ENCODE results near the gene DHX58. TPM values are rescaled to one million over a fixed set of nuclear protein-coding genes. Genes with fewer than 3 reads are reported as not detected.

Gene DHX58
- total RNA-seq, 1 experiment from 2014 or later, result 7.8 TPM

DNA sequence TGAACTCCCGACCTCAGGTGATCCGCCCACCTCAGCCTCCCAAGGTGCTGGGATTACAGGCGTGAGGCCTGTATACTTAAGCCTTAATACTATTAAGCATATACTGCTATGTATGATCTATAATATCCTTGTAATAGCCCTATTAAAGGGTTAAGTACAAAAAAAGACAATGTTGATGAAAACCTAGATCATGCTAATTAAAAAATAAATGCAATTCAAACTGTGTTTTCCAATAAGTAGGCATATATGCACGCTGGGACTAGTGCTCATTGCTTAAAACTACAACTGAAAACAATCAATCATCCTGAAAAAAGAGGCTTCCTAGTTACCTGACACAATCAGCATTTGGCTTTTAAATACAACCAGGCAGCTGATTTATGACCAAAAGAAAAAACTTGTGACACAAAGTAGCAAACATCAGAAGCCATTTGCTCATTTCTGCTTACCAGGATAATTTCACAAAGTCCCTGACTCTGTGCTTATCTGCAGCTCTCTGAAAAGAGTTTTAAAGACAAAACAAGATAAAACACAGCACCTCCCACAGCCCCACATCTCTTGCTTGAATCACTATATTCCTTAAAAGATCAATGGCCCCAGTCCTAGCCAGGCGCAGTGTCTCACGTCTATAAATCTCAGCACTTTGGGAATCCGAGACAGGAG lies 25.3 kb downstream of the DHX58 start:
- no peak for DNase-seq (ENCODE audit: low spot score)

DNA sequence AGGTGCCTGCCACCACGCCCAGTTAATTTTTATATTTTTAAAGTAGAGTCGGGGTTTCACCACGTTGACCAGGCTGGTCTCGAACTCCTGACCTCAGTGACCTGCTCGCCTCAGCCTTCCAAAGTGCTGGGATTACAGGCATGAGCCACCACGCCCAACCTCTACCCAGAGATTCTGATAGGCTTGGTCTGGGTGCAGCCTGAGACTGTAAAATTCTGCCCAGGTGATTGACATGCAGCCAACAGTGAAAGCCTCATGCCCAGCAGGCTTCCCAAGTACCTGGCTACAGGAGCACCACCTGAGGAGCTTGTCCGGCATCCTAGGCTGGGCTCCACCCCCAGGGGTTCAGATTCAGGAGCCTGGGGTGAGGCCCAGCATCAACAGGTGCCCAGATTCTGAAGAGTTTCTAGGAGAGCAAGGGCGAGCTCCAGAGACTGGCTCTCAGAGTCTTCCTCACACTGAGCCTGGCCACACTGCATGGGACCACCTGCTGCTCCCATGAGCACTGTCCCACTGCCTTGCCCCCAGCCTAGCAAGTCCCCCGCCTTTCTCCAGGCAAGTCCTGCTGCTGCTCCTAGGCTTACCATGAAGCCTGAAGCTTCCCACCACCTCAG lies 30.9 kb downstream of the DHX58 start:
- DNase-seq (ENCODE audit: low spot score), result no peak

DNA sequence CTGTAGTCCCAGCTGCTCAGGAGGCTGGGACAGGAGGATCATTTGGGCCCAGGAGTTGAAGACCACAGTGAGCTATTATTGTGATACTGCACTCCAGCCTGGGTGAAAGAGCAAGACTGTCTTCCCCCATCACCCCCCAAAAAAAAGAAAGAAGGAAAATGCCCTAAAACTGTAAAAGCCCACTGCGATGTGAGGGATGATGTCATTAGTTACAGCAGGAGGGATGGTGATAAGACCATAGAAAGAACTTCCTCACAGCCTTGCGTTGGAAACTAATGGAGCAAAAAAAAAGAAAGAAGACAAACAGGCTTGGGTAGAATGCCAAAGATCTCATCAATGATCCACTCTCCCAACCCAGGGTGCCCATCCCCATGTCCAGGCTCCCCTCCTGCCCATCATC lies 33.0 kb downstream of the DHX58 start:
- no peak for DNase-seq (ENCODE audit: low spot score)

DNA sequence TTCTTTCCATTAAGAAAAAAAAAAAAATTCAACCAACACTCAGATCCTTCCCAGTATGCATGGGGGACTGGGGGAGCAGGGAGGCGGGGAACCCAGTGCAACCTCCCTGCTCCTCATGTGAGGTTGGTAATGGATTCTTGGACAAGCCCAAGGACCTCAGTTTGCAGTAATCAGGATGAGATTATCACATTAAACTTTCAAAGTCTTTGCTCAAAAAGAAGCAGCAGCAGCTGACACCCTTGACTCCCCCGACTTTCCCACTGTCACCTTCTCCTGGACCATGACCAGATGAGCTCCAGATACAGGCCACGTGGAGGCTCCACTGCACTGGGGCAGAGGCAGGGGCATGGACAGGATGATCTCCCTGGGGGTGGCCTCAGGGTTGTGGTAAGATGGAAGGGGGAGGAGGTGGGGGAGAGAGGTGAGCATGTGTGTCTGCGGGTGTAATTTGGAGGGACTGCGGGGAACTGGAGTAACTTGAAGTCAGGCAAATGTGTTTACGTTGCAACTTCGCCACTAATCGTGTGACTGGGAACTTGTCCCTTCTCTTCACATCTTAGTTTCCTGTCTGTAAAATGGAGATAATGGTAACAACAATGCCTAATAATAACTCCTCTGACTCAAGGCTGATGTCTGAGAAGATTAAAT lies 34.0 kb downstream of the DHX58 start:
- no peak for DNase-seq (ENCODE audit: low spot score)

DNA sequence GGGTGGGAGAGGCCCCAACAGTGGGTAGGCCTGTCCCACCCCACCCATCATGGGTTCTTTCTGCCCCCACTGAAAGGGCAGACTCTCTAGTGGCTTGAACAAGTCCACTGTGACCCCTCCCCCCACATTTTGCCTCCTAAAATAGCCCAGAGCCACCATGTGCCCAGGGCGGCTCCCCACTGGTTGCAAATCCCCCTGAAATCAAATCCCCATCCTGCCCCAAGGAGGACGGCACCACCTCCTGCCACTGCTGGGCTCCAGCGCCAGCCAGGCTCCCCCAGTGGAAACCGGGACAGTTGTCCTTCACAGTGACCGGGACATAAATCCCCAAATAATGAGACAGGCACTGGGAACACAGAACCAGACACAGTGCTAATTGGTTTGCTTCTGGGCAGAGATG lies 34.8 kb downstream of the DHX58 start:
- DNase-seq (ENCODE audit: low spot score), result no peak

DNA sequence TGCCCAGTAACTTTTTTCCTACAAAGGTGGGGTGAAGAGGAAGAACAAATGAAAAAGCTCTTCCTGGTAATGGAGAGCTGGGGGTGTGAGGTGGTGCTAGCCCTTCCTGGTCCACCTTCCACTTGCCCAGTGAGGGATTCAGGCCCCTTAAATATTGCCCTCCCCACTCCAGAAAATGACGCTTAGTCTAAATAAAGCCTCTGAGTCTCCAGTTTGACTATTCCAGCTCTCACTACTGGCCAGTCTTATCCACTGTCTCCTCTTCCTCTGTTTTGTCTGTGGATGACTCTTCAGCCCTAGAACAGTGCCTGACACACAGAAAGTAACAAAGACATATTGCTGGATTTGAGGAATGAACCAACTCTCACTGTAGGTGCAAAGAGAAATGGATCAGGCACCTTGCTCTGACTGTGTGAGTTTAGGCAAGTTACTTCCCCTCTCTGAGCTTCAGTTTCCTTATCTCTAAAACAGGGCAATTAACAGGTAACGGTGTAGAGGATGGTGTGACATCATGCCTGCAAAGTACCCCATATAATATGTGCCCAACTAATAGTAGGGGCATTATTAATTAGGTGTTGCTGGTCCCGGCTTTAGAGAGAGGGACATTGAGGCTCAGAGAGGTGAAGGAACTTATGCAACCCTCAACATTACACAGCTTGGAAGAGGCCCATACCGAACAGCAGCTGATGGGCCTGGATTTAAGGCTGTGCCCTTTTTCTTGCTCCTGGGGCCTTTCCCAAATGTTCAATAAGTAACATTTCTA lies 35.5 kb downstream of the DHX58 start:
- no peak for DNase-seq (ENCODE audit: low spot score)

DNA sequence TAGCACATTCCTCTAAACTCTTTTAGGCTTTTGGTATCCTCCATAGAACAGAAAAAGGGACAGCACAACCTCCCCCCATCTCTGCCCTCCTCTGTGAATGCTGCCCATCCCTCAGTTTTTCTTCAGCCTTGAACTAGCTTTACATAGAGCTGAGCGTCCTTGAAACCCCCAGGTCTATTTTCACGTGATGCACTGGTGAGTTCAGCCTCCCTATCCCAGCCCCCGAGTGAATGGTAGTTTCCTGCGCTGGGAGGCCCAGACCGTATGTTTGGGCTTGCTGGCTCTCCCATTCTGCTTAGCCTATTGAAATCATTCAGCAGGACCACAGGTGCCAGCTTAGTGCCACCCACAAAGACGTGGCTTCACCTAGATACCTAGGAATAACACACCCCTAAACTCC lies 36.7 kb downstream of the DHX58 start:
- DNase-seq (ENCODE audit: low spot score), result no peak

DNA sequence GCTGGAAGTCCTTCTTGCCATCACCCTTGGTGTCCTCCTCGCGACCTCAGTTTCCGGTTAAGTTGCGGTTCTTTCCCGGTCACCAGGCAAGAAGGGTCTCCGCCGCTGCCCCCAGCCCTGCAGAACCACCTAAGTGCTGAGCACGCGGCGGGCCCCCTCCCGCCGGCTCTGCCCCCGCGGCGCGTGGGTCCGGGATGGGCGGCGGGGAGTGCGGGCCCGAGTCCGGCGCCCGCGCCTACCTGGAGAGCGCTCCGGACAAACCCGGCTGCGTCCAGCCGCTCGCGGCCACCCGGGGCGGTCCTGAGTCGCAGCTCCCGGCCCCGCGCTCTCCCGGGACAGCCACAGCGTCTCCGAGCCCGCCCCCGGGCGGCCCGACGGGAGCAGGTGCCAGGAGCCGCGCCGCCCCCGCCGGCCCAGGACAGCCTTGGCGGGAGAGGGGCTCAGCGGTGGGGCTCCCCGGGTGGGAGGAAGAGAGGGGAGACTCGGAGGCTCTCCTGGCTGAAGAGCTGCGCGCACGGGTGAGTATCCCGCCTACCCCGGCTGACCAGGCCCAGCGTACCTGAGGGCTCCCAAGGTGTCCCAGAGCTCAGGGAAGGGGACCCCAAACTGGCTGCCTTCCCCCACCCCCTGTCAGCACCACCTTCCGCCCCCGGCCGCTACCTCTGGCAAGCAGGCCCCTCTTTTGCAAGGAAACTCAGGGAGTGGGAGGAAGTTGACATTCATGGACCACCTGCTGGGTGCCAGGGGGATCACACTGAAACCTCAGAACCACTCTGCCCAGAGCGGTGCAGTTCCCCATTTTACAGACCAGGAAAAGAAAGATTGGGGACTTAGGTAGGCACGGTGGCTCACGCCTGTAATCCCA lies 40.0 kb downstream of the DHX58 start:
- DNase-seq (ENCODE audit: low spot score), result no peak

DNA sequence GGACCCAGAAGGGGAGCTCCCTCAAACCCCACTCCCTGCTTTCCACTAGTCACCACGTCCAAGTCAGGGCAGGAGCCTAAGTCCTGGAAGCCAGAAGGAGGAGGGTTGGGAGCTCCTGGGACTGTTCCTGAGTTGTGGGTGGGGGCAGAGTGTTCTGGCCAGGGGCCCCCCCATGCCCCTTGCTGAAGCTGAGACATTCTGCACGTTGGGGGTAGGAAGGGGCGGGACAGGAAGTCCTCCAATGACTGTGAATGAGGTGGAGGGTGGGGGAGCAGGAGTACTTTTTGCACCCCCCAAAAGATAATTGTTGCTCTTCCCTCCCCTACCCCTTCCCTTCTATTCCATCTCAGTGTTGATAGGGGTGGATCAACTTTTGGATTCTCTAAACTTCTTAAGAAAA lies 40.7 kb downstream of the DHX58 start:
- no peak for DNase-seq (ENCODE audit: low spot score)

DNA sequence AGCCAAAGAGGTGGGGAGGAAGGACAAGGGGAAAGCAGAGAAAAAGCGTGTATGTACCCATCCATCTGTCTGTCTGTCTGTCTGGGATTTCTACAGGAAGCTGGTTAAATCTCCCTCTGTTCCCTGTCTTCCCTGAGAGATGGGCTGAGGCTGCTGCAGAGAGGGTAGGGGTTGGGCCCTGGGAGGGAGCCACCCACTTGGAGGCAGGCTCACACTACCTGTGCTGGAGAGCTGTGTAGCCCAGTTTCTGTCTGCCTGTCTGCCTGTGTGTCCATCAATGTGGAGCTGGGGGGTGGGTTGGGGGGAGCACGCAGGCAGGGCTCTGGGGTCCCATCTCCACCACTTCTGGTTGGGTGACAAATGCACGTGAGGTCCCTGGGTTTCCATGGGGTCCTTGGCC lies 43.5 kb downstream of the DHX58 start:
- no peak for DNase-seq (ENCODE audit: low spot score)

DNA sequence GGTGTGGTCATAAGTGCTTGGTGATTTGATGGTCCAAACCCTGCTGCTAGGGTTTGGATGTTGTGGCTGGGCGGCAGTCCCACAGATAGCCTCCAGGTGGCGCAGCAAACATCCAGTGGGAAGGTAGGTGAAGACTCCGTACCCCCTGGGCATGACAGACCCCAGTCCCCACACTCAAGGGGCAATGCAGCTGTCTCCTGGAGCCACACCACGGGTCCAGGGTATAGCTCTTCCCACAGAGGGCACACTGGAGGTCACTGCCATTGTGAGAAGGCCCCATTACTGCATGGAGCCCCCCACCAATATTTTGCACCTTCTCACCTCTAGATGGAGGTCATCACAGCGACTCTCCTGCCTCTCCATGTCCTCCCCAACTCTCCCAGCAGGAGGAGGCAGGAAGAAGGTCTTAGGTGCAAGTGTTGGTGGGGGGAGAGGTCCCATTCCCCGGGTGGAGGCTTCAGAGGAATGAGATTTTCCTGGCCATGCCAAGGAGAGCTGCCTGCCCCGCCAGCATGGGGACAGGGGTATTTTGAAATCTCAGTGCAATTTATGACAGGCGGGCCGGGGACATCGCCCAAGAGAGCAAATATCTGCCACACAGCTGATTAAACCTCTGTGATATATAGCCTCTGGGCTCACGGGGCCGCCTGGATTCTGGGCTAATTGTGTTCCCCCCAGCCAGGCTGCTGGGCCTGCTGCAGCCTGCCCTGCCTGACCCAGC lies 45.0 kb downstream of the DHX58 start:
- peak; percentile 51 for DNase-seq (ENCODE audit: low spot score)

DNA sequence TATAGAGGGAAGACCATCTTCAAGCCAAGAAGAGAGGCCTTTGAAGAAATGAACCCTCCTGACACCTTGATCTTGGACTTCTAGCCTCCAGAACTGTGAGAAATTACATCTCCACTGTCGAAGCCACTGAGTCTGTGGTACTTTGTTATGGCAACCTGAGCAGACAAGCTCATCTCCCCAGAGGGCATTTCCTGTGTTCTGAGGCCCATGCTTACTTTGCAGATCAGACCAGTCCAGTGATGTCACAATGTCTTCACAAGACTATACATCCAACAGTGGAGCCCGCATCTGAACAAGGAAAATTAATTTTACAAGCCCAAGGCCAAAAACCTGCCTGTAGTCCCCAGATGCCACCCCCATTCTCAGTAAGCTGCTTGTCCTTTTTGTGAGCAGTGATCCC lies 47.3 kb downstream of the DHX58 start:
- DNase-seq (ENCODE audit: low spot score), result no peak

DNA sequence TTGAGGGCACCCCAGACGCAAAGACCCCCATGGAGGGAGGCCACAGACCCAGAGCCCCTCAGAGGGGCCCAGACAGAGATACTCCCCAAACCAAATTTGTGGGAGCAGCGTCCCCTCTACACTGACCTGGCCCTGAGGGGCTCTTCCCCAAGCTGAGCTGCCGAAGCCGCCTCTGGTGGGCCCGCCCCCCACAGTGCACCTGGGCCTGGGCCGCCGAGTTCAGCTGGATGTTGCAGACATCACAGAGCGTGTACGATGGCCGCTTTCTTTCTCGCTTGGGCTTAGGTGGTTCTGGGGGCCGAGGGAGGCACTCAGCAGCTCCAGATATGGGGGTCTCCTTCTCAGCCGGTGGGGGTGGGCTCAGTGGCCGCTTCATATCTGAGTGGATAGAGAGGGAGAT lies 49.8 kb downstream of the DHX58 start:
- DNase-seq (ENCODE audit: low spot score), result no peak

DNA sequence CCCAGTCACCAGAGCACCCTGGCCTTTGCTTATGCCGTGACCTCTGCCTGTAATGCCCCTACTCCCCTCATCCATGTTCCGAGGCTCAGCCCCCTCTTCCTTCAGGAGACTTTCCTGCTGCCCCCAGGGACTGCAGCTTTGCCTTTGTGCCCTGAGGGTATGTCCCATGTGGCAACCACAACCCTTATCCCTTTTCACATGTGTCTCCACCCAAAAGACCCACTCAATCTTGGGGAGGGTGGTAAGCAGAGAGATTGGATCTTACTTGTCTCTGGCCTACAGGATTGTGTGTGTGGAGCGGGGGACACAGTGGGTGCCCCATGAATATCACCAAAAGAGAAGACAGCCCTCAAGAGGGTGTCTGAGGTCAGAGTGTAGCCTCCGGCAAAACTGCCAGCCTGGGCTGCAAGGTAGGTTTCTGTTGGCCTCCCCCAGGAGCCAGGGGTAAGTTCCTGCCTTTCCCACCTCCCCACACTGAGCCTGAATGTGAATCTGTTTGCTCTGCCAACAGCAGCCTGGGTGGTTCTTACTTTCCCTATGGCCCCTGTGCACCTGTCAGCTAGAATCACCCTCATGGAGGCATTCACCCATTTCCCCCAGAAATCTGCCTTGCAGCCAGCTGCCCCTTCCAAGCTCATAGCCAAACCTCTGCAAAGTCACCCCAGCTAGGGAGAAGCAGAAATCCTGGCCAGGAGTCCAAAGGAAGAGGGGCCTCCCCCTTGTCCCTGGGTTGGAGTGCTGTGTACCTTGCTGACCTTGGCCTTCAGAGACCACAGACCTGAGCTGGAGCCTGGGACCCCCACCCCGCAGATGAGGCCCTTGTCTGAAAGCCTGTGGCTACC lies 50.6 kb downstream of the DHX58 start:
- DNase-seq (ENCODE audit: low spot score), result no peak

DNA sequence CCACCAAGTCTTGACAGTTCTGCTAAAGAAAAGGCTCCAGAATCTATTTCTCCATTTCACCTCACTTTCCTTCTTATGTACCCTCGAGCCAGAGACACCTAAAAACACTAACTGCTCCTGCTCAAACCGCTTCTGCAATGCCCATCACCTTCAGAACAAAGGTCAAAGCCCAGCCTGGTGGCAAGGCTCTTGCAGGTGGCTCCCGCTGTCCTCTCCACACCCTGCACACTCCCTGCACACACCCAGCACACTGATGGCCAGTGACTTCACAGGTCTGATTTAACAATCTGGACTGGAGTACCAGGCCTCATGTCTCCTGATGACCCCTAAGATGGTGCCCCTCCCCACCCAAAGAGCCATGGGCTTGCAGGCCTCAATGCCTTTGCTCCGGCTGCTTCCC lies 52.3 kb downstream of the DHX58 start:
- no peak for DNase-seq (ENCODE audit: low spot score)

DNA sequence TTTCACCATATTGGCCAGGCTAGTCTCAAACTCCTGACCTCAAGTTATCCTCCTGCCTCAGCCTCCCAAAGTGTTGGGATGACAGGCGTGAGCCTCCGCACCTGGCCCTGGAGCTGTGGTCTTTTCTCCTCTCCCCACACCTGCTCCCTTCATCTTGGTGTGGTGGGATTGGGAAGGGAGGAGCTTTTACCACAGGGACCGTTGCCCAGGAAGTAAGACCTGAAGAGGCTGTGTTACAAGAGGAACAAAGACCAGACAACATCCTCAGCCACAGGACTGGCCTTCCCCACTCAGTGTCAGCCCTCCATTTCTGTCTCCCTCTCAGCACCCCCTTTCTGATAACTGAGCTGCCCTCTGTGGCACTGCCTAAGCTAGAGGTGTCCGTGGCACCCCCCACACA lies 52.7 kb downstream of the DHX58 start:
- no peak for DNase-seq (ENCODE audit: low spot score)

DNA sequence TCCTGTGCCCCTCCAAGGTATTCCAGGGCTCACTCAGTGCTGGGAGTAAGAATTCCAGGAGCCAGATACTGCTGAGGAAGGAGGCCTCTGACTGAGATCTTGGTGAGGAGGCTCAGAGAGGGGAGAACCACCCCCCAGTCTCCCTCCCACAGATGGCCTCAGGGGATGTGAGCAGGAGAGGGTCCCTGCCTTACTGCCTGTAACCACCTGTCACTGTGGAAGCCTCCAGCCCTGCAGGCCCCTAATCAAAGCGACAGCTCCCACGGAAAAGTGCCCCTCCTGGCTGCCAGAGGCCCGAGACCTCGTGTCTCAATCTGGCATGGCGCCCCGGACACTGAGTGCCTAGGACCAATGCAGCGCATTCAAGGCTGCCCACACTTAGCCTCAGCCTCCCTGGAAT lies 54.5 kb downstream of the DHX58 start:
- DNase-seq (ENCODE audit: low spot score), result no peak

DNA sequence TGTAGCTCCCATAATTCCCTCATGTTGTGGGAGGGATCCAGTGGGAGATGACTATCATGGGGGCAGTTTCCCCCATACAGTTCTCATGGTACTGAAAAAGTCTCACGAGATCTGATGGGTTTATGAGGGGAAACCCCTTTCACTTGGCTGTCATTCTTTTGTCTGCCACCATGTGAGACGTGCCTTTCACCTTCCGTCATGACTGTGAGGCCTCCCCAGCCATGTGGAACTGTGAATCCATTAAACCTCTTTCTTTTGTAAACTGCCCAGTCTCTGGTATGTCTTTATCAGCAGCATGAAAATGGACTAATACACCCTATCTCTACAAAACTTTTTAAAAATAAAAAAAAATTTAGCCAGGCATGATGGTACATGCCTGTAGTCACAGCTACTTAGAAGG lies 55.9 kb downstream of the DHX58 start:
- no peak for DNase-seq (ENCODE audit: low spot score)

DNA sequence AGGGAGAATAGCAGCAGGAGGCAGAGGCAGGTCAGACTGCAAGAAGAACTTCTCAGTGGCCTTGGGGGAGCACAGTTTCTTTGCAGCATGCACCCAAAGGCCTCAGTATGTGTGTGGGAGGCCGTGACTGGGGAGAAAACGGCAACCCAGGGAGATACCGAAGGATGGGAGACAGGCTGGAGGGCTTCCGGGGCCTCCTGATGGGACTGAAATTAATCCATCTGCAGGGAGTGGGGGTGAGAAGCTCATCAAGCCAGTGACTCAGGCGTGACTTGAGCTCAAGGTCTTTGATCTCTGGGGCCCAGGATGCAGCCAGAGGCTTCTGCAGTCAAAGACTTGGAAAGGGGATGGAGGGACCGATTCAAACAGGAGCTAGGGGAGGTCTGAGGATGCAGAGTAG lies 57.0 kb downstream of the DHX58 start:
- peak; percentile 46 for DNase-seq (ENCODE audit: low spot score)

DNA sequence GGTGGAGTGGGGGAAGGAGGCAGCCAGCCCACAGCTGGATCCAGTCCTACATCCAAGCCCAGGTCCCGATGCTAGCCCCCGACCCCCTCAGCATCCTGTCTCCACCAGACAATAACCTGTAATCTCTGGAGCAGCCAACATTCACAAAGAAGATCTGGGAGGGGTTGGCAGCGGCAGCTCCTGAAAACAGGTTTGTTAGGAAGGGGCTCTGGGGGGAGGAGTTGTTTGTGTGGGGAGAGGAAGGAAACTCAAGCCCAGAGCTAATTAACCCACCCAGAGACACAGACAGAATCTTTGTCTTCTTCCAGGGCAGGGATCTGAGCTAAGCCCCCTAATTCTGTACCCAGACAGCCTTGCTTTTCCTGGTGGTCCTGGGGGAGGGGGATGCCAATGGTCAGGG lies 57.5 kb downstream of the DHX58 start:
- DNase-seq (ENCODE audit: low spot score), result no peak

All from A172 (cell line).